ENCODE data around the gene ETHE1.

ETHE1 gene

DNA sequence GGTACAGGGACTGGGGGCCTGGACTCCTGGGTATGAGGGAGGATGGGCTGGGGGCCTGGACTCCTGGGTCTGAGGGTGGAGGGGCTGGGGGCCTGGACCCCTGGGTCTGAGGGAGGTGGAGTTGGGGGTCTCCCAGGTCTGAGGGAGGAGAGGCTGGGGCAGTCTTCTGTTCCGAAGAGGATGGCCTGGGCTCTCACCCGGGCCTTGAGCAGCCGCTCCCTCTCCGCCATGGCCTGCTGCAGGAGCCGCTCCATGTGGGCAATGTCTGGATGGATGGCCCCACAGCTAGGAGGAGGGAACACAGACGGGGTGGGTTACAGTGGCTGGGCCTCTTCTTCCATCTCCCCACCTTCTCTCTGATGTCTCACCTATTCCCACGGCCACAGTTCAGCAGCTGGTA lies 40.6 kb downstream of the ETHE1 start:
- DNase-seq = no peak

DNA sequence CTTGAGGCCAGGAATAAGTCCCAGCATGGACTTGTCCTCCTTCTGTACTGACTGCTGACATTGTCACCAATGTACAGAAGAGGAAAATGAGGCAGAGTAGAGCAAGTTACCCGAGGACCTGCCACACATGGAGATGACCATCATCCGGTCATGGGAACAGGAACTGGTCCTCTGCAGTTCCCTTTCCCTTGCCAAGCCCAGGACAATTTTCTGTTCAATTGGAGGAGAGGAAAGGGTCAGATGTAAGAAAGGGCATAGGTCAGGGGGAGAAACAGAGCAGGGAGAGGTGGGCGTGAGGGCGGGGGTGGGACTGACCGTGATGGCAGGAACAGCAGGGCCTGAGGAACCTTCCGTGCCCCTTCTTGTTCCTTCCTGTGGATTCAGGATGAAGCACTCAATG lies 41.0 kb downstream of the ETHE1 start:
- DNase-seq = no peak

DNA sequence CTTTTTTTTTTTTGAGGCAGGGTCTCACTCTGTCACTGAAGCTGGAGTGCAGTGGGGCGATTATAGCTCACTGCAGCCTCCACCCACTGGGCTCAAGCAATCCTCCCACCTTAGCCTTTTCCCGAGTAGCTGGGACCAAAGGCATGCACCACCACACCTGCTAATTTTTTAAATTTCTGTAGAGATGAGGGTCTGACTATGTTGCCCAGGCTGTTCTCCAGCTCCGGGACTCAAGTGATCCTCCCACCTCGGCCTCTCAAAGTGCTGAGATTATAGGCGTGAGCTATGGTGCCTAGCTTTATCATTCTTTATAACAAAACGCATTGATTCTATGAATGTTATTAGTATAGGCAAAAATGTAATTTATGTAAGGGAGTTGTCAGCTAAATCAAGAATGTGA lies 43.7 kb downstream of the ETHE1 start:
- DNase-seq = no peak

DNA sequence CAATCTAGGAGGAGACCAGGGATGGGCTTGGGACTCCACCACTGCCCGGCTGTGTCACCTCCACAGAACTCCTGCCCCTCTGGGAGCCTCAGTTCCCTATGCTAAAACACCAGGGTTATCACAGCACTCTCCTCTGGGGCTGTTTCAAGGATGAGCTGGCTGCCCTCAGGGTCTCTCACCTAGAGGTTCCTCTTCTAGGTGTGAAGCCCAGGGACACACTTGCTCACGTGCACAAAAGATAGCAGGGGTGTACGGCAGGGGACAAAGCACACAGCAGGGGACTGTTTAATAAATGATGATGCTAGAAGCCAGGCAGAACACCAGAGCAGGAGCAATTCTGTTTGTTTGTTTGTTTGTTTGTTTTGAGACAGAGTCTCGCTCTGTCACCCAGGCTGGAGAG lies 44.8 kb downstream of the ETHE1 start:
- DNase-seq = no peak

DNA sequence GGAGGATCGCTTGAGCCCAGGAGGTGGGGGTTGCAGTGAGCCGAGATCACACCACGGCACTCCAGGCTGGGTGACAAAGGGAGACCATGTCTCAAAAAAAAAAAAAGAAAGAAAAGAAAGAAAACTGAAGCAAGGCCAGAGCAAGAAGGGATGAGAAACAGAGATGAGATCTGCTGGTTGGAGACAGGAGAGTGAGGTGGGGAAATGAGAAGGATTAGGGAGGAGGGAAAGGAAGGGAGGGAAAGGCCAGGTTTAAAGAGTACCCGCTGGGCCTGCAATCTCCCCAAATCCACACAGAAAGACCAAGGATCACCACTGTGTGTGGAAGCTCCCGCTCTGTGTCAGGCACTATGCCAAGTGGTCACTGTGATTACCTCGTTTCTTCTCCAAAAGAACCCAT lies 45.3 kb downstream of the ETHE1 start:
- no peak for DNase-seq

DNA sequence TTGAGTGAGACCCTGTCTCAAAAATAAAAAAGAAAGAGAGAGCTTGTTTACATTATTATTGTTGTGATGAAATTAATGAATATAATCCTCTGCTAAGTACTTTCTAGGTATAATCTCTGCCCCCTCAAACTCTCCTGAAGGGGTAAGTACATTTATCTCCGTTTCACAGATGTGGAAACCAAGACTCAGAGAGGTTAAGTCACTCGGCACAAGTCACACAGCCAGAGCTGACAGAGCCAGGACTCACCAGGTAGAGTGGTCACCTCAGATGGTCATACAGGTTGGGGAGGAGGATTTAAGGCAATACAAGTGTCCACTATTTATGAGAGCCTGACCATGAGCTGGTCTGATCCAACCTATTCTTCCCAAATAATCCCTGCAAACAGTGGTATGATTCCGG lies 46.4 kb downstream of the ETHE1 start:
- no peak for DNase-seq

DNA sequence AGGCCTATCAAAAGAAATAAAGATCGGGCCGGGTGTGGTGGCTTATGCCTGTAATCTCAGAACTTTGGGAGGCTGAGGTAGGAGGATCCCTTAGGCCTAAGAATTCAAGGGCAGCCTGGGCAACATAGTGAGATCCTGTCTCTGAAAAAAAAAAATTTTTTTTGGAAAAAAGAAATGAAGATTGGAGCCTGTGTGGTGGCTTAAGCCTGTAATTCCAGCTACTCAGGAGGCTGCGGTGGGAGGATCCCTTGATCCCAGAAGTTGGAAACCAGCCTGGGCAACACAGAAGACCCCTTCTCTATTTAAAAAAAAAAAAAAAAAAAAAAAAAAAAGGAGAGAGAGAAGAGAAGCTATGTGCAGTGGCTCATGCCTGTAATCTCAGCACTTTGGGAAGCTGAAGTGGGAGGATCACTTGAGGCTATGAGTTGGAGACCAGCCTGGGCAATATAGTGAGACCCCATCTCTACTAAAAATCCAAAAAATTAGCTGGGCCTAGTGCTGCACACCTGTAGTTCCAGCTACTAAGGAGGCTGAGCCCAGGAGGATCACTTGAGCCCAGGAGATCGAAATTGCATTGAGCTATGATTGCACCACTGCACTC lies 46.9 kb downstream of the ETHE1 start:
- no peak for DNase-seq

DNA sequence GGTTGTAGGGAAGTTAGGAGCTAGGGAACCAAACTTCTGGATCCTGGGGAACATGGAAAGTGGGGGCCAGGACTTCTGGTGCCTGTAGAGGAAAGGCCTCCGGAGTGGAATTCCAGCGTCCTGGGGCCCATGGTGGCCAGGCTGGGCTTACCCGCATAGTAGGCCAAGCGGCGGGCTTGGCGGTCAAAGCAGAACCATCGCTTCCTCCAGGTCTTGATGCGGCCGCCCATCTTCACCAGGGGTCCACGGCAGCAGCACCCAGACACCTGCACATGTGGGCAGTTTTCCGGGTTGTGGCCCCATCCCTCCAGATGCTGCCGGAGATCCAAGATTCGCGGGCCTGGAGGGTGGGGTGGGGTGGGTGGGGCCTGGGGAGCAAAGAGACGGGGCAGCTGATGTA lies 47.8 kb downstream of the ETHE1 start:
- no peak for DNase-seq

DNA sequence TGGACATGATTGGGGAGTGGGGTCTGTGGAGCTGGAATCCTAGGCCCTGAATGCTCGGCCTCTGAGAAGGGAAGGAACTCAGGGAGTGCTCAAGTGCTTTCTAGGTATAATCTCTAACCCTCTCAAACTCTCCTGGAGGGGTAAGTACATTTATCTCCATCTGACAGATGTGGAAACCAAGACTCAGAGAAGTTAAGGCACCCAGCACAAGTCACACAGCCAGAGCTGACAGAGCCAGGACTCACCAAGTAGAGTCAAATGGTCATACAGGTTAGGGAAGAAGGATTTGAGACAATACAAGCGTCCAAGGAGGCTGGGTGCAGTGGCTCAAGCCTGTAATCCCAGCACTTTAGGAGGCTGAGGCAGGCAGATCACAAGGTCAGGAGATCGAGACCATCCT lies 48.7 kb downstream of the ETHE1 start:
- DNase-seq = no peak

DNA sequence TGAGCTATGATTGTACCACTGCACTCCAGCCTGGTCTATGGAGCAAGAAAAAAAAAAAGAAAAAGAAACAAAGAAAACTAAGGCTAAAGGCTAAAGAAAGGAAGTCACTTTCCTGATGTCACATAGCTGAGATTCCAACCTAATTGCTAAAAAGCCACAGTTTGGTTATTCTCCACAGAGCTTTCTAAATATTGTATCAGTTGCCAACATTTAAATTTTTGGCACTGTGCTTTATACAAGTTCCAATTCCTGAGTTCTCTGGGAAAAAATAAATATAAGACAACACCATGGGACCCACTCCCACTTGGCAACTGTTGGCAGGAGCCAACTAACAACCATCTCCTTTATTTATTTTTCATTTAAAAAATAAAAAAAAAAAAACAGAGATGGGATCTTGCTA lies 50.4 kb downstream of the ETHE1 start:
- no peak for DNase-seq

DNA sequence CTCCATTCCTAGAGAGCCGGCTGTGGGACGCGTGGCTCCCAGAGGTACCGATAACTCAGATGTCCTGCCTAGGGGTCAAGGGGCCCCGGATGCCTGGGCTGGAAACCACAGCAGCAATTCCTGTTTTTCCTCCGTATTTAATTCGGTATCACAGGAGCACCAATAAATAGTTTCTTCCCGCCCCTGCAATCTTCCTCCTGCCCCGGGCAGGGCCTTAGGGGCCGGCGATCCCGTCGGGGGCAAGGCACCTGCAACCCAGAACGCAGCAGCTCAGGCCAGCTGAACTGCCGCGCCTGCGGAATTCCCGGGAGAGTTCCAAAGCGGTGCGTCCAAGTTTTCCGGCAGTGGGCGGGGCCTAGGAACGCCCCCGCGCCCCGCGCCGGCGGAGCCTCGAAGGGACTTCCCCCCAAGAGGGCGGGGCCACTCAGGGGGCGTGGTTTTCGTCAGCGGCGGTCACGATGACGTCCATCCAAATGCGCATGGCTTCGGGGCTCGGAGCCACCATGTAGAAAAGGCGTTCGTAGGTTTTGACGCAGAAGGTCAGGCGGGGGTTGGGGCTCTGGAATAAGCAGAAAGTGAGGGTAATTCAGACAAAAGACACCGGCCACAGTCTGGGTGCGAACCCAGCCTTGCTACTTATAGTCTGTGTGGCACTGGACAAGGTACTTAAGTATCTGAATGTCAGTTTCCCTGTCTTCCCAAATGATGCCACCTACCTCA lies 51.9 kb downstream of the ETHE1 start:
- peak; percentile 84 for DNase-seq

DNA sequence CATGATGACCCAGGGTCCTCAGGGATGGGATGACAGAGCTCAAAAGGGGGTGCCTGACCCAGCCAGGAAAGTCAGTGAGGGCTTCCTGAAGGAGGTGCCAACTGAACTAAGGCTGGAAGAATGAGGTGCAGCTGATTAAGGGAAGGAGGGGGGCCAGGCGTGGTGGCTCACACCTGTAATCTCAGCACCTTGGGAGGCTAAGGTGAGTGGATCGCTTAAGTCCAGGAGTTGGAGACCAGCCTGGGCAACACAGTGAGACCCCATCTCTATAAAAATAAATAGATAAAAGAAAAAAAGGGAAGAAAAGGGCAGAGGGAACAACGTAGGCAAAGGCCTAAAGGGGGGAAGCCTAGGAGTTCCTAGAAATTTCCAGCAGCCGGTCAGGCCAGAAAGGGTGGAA lies 52.5 kb downstream of the ETHE1 start:
- DNase-seq = no peak

DNA sequence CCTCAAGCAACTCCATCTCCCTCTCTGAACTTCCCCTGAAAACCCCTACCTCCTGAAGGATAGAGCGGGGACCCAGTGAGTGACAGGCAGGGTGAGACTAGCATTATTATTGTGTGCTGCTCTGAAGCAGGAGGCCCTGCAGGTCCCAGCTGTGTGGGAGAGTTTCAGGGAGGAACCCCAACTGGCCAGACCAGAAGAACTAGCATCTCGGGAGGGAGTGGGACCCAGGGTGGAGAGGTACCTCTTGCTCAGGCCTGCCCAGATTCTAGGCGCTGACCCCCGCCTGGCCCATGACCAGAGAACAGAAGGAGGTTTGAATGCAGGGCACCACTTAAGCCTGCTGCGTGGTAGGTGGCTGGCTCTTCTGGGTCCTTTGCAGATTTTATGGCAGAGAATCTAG lies 55.9 kb downstream of the ETHE1 start:
- DNase-seq = no peak

DNA sequence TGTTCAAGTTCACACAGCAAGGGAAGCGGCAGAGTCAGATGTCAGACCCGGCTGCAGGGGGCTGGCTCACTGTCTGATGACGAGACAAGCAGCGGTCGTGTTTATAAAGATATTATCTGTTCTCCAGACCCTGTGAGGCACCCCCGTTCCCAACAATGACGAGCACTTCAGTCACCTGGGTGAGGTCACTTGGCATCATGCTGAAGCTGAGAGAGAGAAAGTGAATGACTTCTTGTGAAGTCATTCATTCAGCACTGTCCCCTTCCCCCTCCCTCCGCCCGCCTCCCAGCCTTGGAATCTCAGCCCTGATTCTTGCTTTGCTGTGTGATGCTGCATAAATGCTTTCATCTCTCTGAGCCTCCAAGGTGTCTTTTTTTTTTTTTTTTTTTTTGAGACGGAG lies 56.7 kb downstream of the ETHE1 start:
- DNase-seq = no peak

DNA sequence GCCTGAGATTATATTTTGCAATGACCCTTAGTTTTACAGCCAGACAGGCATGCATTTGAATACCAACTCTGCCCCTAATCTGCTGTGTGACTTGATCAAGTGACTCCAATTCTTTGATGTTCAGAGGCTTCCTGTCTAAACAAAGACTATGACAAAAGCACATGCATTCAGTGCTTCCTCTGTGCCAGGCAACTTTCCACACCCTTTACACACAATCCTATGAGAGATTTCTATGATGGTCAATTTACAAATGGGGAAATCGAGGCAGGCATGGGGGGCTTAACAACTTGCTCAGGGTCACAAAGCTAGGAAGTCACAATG lies 57.9 kb downstream of the ETHE1 start:
- DNase-seq = no peak

DNA sequence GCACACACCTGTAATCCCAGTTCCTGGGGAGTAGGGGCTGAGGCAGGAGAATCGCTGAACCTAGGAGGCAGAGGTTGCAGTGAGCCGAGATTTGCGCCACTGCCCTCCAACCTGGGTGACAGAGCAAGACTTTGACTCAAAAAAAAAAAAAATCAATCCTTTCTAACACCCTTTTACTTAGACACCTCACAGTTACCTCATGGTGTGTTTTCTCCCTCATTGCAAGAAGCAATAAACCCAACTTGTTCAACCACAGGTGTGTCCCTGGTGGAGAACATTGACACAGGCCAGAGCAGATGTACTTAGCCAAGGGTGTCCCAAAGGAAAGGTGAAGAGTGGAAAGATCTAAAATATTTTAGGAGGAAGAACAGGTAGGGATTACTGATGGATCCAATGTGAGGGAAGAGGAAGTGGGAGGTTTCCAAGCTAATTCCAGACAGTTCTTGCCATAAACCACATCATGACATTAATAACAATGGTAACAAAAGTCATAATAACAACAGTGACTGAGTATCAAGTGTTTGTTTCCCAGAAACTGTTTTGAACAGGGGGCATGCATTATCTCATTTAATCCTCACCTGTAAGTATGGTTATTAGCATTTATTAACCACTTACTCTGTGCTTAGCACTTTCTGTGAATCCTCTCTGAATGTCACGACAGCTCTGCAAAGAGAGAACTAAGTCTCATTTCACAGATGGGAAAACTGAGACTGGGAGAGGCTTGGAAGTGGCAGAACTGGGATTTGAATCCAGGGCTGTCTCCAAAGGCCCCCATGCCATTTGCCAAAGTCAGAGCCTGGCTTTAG lies 58.4 kb downstream of the ETHE1 start:
- DNase-seq = no peak

DNA sequence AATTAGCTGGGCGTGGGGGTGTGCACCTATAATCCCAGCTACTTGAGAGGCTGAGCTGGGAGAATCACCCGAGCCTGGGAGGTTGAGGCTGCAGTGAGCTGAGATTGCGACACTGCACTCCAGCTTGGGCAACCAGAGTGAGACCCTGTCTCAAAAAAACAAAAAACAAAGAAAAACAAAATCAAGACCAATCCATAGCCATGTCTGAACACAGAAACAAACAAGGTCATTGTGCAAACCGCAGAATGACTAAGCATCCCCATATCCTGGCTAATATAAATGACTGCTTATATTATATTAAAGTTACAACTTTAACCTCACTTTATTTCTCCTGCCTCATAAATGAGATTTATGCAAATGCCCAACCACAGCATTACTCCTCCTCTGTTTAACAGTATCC lies 59.3 kb downstream of the ETHE1 start:
- no peak for DNase-seq

DNA sequence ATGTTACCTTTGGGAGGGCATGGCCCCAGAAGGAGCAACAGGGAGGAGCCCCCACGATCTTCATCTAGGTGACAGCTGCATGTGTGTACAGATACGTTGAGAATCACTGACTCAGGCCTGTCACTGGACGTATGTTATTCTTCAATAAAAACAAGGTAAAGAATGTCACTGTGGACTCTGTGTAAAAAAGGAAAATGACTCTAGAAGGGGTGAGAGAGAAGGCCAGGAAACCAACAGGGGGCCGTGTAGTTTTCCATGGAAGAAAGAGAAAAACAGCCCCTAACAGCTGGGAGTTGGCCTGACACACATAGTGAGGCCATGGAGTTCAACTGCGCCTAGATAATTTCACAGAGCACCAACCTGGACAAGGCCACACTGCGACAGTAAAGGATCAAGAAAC lies 59.7 kb downstream of the ETHE1 start:
- no peak for DNase-seq

DNA sequence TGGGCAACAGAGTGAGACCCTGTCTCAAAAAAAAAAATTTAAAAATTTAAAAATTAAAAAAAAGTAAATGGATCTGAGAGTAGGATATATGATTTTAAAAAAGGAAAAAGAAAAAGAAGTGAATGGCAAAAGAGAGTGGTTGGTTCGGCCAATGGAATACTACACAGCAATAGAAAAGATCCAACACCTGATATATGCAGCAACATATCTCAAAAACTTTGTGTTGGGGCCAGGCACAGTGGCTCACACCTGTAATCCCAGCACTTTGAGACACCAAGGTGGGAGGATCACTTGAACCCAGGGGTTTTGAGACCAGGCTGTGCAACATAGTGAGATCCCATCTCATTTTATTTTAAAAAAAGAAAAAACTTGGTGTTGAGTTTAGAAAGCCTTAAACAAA lies 60.2 kb downstream of the ETHE1 start:
- no peak for DNase-seq

DNA sequence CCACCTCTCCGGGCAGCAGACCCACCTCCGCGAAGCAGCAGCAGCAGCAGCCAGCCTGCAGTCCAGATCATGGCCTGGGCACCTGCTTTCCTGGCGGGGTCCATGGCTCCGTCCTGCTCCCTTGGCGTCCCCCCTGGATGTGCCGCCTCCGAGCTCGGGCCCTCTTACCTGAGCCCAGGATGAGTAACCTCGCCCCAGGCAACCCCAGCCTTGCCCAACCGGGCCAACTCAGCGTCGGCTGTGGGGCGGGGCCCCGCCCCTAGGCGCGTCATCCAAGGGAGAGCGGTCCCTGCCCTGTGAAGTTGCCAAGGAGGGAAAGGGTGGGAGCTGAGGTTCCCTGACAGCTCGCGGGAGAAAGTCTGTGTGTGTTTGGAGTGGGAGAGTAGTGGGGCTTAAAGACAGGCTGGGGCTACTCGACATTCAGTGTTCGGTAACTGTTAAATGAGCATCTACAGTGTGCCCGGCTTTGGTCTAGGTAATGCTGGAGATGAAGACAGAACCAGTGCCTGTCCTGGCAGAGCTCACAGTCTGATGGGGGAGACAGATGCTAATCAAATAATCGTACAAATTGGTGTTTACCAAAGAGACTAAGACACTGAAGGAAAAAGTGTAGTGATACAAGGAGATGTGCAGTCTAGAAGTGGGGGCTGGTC lies 61.4 kb downstream of the ETHE1 start, which contains the start of gene LYPD3:
TSS of gene LYPD3 (minus strand) at position 141 of the 653 bp plus-strand sequence. CDS start at position 104, 37 bp downstream.
- no peak for DNase-seq

DNA sequence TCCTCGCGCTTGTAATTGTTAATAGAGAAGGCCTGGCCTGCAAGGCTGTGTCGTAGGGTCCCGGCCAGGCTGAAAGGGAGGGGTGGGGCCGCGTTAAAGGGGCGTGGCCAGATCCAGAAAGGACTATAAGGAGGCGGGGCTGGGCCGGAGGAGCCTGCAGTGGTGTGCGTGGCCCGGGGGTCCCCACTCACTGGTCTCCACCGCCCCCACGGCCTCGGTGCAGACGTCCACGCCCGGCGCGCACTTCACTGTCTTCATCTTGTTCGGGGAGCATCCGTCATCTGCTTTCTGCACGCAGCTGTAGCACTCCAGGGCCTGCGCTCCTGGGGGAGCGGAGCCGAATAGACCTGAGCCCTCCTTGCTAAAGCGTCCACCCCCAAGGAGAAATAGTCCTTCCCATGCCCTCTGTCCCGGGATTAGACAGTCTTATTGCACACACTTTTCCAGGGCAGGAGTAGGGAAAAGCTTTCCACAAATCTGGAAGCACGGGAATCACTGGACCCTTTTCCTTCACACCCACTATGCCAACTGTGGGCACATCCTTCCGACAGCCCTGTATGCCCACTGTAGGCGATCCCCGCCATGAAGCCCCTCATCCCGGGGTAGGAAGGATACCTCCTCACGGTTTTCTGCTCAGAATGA lies 62.7 kb downstream of the ETHE1 start:
- peak; percentile 45 for DNase-seq

DNA sequence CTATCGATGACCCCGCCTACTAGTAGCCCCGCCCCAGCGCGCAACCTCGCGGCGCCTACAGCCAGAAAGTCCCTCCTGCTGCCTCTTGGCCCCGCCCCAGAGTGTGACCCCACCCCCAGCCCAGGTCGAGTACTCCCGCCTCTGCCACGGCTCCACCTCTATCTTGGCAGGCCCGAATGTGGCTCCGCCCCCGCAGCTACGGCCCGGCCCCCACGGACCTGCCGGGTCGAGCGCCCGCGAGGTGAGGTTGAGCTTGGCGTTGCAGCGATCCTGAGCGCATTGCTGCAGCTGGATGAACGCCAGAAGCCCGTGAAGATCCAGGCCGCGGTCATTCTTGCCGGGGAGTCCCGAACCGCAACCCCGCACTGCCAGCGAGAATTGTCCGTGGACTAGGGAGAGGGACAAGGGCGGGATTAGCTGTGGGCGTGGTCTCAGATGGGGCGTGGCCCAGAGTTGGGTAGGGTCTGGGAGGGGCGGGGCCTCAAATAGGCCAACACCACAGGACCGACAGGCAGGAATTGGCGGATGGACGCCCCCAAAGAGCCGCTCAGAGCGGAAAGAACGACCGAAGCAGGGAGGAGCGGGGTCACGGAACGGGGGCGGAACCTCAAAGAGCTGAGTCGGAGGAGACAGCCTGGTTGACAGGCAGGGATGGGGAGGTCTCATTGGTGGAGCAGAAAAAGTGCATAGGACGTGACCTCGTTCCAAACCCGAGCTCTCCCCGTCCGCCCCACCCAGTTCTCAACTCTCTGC lies 63.4 kb downstream of the ETHE1 start:
- peak; percentile 97 for DNase-seq

Data from NCI-H2029 (cell line).